ENCODE results near the gene NHLH1.

NHLH1 gene

GRCh38 chr1:160369087-160369486 lies 2.2 kb downstream of the NHLH1 start:
- Histone ChIP-seq H4K20me1 (ENCODE audit: insufficient read depth, low read length) (no peaks in the 10 kb centered on the region), H3K27ac (ENCODE audit: low read length) (no peak overlapping the region), H2AFZ (ENCODE audit: low read depth, low read length) (no peak overlapping the region), H3K4me3 (ENCODE audit: low read depth in 1 of 2, low read length in 2 of 2) (no peak overlapping the region), H3K27me3 (ENCODE audit: insufficient read depth, low read length, poor library complexity) (peaks cover 4% of the 10 kb centered on the region), H3K4me2 (ENCODE audit: insufficient read depth, low read length) (no peak overlapping the region), H3K36me3 (ENCODE audit: insufficient read depth, low read length) (no peaks in the 10 kb centered on the region), H3K4me1 (ENCODE audit: insufficient read depth, low read length) (no peaks in the 10 kb centered on the region), H3K79me2 (ENCODE audit: insufficient read depth, low read length) (no peaks in the 10 kb centered on the region), H3K9me3 (ENCODE audit: insufficient read depth, low read length, severe bottlenecking) (no peaks in the 10 kb centered on the region), H3K9ac (ENCODE audit: low read depth, low read length) (no peak overlapping the region)
- ATAC-seq (ENCODE audit: insufficient read depth, low read depth), result no peak
- no peak for DNase-seq
- TF ChIP-seq CTCF (IDR thresholded peaks at IDR 0.05; ENCODE audit: borderline replicate concordance, extremely low read depth, low read length, poor library complexity, severe bottlenecking) (no peak), EZH2 (IDR thresholded peaks at IDR 0.05; ENCODE audit: borderline replicate concordance, low read depth, low read length, severe bottlenecking) (no peak)

- Histone ChIP-seq H3K9me3 (ENCODE audit: insufficient read depth, low read length, severe bottlenecking) (no peaks in the 10 kb centered on the region), H3K27me3 (ENCODE audit: insufficient read depth, low read length, poor library complexity) (peaks cover 4% of the 10 kb centered on the region), H3K79me2 (ENCODE audit: insufficient read depth, low read length) (no peaks in the 10 kb centered on the region), H3K4me2 (ENCODE audit: insufficient read depth, low read length) (no peak overlapping the region), H3K4me3 (ENCODE audit: low read depth in 1 of 2, low read length in 2 of 2) (no peak overlapping the region), H3K9ac (ENCODE audit: low read depth, low read length) (no peak overlapping the region), H3K36me3 (ENCODE audit: insufficient read depth, low read length) (no peaks in the 10 kb centered on the region), H4K20me1 (ENCODE audit: insufficient read depth, low read length) (no peaks in the 10 kb centered on the region), H2AFZ (ENCODE audit: low read depth, low read length) (no peak overlapping the region), H3K4me1 (ENCODE audit: insufficient read depth, low read length) (no peaks in the 10 kb centered on the region), H3K27ac (ENCODE audit: low read length) (no peak overlapping the region)
- no peak for TF ChIP-seq CTCF (IDR thresholded peaks at IDR 0.05; ENCODE audit: borderline replicate concordance, extremely low read depth, low read length, poor library complexity, severe bottlenecking)
- no peak for TF ChIP-seq EZH2 (IDR thresholded peaks at IDR 0.05; ENCODE audit: borderline replicate concordance, low read depth, low read length, severe bottlenecking)
- DNase-seq (no peak), ATAC-seq (ENCODE audit: insufficient read depth, low read depth) (no peak)
Measured at GRCh38 chr1:160370561-160371345, 3.9 kb downstream of the NHLH1 start.

GRCh38 chr1:160371346-160371631 lies 4.4 kb downstream of the NHLH1 start:
- H3K27me3 ChIP-seq (ENCODE audit: insufficient read depth, low read length, poor library complexity), result peaks cover 4% of the 10 kb centered on the region
- no peak overlapping the region for H2AFZ ChIP-seq (ENCODE audit: low read depth, low read length)
- no peak for ATAC-seq (ENCODE audit: insufficient read depth, low read depth)
- H3K4me1 ChIP-seq (ENCODE audit: insufficient read depth, low read length), result peaks cover 2% of the 10 kb centered on the region; the same call in 1 of the 2 replicates
- no peak overlapping the region for H3K27ac ChIP-seq (ENCODE audit: low read length)
- no peaks in the 10 kb centered on the region for H3K9me3 ChIP-seq (ENCODE audit: insufficient read depth, low read length, severe bottlenecking)
- no peak for DNase-seq
- no peaks in the 10 kb centered on the region for H3K36me3 ChIP-seq (ENCODE audit: insufficient read depth, low read length)
- H3K9ac ChIP-seq (ENCODE audit: low read depth, low read length), result no peak overlapping the region
- TF ChIP-seq EZH2 (IDR thresholded peaks at IDR 0.05; ENCODE audit: borderline replicate concordance, low read depth, low read length, severe bottlenecking) (no peak), CTCF (IDR thresholded peaks at IDR 0.05; ENCODE audit: borderline replicate concordance, extremely low read depth, low read length, poor library complexity, severe bottlenecking) (no peak)
- H3K79me2 ChIP-seq (ENCODE audit: insufficient read depth, low read length), result no peaks in the 10 kb centered on the region
- H3K4me3 ChIP-seq (ENCODE audit: low read depth in 1 of 2, low read length in 2 of 2), result no peak overlapping the region
- H3K4me2 ChIP-seq (ENCODE audit: insufficient read depth, low read length), result no peak overlapping the region
- no peaks in the 10 kb centered on the region for H4K20me1 ChIP-seq (ENCODE audit: insufficient read depth, low read length)

Measured in DND-41 (cell line).